GOT3 (cell line): ENCODE results near the gene TBX19.
A peak's percentile ranks its signal among the peaks of the same experiment; 100 is the strongest.
"Not testable (repeated sequence)": the region's sequence is repeated elsewhere in the genome, so short reads cannot be mapped to it uniquely, and the experiment has no call there.

Experiments
- DNase-seq: peaks from one replicate; lab custom pipeline; 2025; ENCODE audit warnings: mixed read lengths; lab: John Stamatoyannopoulos, UW

TBX19 gene

DNA sequence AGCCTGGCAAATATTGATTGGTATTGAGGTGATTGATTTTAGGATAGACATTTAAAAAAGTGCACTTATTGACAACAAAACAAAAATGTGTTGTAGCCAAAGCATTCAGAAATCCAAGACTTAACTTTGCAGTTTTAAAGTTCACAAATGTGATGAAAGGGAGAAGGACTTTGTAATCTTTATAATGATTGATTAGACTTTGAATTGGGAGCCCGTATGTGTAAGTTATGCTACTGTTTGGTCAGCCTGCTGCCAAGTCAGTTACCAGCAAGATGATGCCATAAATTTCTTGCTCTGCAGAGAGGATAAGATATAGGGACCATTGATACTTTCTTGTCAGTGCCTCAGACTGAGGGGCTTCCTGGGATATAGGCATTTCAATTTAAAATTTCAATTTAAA lies 39.5 kb downstream of the TBX19 start:
- DNase-seq, result no peak

GRCh38 chr1:168320800-168321450 lies 40.2 kb downstream of the TBX19 start:
- peak; percentile 48 for DNase-seq

GRCh38 chr1:168321945-168322344 lies 41.3 kb downstream of the TBX19 start:
- DNase-seq, result no peak

GRCh38 chr1:168324745-168325425 lies 44.2 kb downstream of the TBX19 start:
- no peak for DNase-seq

GRCh38 chr1:168328731-168329364 lies 48.2 kb downstream of the TBX19 start:
- no peak for DNase-seq

- DNase-seq, result no peak
Measured at GRCh38 chr1:168330285-168330684, 49.6 kb downstream of the TBX19 start.

DNA sequence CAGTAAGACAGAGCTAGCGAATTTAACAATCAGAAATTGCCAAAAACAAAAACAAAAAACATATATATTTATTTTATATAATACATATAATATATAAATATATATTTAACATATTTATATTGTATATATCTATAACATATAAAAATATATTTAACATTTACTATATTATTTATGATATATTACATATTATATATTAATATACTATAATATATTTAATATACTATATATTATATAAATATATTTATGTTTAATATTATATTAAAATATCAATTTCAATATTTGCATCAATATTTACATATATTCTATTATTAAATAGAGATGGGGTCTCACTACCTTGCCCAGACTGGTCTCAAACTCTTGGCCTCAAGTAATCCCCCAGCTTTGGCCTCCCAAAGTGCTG lies 50.9 kb downstream of the TBX19 start:
- no peak for DNase-seq

- DNase-seq, result no peak
Measured at GRCh38 chr1:168333562-168334276, 53.0 kb downstream of the TBX19 start.

DNA sequence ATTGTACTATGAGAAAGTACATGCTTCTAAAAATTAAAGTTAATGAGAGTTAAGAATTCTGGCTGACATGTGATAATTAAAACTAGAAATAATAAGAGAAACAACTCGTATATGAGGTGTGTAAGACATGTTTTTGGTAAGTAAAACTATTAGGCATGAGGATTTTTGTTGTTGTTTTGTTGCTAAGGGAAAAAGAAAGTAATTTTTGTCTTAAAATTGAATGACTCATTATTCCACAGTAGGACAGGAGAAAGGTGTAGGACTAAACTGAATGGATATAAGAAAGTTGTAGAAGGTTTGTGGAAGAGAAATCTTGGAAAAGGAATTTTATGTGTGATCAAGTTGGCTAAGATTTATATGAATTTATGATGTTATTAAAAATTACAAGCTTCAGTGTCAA lies 54.8 kb downstream of the TBX19 start:
- no peak for DNase-seq

GRCh38 chr1:168338589-168339503 lies 58.2 kb downstream of the TBX19 start:
- no peak for DNase-seq

DNA sequence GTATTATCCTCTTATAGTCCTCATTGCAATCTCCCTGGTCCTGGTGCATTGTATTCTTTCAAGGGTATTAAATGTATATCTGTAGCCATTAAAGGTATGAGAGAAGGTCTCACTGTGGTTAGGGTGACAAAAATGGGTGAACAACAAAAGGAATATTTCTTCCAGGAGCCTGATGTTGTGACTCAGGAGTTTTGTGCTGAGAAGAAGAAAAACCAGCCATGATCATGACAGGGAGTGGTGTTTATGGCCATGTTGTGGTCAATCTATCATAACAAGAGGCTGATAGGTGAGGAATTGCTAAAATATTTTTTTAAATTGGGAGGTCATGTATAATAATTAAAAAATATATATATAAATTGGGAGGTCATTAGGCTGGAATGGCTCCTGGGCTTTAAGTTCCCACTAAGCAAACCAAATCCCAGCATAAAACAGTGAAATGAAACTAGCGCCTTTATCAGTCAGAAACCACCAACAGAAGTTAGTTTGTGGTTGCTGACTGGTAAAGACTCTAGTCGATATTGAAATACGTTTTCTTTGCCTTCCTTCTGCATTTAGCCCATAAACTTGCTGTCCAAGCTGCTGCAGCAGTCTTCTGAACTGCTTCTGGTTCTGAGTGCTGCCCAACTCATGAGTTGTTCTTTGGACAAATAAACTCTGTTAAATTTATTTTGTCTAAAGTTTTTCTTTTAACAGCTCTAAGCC lies 60.3 kb downstream of the TBX19 start:
- DNase-seq, result no peak

DNA sequence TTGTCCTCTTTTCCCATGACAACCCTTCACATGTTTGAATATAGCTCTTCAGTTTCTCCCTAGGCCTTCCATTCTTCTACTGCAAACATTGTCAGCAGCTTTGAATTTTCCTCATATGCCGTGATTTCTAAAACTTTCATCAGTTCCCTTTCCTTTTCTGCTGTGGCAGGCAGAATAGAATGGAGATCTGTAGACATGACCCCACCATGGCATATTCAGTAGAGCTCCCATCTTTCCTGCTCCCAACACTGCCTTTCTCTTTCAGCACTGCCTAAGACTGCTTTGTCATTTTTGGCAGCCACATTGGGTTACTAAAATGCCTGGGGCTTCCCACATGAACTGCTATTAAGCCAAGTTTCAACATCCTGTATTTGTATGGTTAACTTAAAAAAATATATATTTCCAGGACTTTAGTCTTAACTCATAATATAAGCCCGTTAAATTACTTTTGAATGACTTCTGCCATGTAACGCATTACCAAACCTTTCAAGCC lies 60.9 kb downstream of the TBX19 start:
- DNase-seq, result no peak

- peak; percentile 96 for DNase-seq
Measured at GRCh38 chr1:168342572-168343280, 62.0 kb downstream of the TBX19 start.

GRCh38 chr1:168343566-168343965 lies 62.9 kb downstream of the TBX19 start:
- no peak for DNase-seq

DNA sequence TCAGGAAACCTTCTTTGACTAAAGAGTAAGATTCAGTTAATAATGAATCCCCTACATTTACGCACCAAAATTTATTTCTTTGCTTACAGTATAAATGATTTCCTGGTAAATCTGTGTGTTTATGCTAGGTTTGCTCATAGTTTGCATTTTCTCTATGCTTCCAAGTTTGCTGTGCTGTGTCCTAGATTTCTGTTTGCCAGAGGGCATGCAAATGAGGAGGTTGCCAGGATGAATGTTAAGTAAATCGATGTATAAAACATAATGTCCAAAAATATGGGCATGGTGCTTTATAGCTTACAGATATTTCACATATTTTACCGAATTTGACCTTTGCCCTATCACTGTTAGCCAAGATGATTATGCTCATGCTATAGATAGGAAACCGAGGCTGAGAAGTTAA lies 63.8 kb downstream of the TBX19 start:
- DNase-seq, result no peak

DNA sequence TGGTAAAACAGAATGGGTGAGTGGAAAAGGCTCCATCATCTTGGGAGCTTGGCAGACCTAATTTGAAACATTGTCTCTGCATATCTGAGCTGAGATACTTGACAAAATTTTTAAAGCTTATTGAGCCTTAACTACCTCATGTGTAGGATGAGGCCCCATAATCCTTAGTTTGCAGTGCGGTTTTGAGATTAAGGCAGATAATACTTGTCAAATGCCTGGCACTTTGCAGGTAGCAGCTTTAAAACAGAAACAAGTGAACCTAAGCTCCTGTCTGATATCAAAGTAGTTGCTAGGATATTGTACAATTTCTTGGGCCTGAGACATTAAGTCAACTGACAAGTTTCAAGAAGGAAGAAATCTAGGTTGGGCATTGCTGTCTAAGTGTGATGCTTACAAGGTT lies 65.3 kb downstream of the TBX19 start:
- no peak for DNase-seq

DNA sequence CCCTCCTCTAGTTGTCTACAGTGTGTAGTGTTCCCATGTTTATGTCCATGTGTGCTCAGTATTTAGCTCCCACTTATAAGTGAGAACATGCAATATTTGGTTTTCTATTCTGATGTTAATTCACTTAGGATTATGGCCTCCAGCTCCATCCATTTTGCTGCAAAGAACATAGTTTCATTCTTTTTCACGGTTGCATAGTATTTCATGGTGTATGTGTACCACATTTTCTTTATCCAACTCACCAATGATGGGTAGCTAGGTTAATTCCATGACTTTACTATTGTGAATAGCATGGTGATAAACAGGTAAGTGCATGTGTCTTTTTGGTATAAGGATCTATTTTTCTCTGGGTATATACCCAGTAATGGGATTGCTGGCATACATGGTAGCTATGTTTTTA lies 67.0 kb downstream of the TBX19 start:
- DNase-seq, result no peak

GRCh38 chr1:168348146-168348709 lies 67.6 kb downstream of the TBX19 start:
- DNase-seq, result no peak

DNA sequence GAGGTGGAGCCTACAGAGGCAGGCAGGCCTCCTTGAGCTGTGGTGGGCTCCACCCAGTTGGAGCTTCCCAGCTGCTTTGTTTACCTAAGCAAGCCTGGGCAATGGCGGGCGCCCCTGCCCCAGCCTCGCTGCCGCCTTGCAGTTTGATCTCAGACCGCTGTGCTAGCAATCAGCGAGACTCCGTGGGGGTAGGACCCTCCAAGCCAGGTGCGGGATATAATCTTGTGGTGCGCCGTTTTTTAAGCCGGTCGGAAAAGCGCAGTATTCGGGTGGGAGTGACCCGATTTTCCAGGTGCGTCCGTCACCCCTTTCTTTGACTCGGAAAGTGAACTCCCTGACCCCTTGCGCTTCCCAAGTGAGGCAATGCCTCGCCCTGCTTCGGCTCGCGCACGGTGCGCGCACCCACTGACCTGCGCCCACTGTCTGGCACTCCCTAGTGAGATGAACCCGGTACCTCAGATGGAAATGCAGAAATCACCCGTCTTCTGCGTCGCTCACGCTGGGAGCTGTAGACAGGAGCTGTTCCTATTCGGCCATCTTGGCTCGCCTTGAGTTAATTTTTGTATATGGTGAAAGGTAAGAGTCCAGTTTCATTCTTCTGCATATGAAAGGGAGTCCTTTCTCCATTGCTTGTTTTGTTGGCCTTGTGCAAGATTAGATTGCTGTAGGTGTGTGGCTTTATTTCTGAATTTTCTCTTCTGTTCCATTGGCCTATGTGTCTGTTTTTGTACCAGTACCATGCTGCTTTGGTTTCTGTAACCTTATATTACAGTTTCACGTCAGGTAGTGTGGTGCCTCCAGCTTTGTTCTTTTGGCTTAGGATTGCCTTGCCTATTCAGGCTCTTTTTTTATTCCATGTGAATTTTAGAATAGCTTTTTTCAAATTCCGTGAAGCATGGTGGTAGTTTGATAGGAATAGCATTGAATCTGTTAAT lies 73.9 kb downstream of the TBX19 start:
- DNase-seq, result not testable (repeated sequence)
